GM18520 (cell line): ENCODE data around the gene SPDYC.

Source experiments
- ATAC-seq: cut with Tn5 transposase; IDR thresholded peaks from one replicate; pipeline ENCODE4 v1.9.1; 2021; ENCODE audit not compliant: unreplicated experiment

The SPDYC gene

DNA sequence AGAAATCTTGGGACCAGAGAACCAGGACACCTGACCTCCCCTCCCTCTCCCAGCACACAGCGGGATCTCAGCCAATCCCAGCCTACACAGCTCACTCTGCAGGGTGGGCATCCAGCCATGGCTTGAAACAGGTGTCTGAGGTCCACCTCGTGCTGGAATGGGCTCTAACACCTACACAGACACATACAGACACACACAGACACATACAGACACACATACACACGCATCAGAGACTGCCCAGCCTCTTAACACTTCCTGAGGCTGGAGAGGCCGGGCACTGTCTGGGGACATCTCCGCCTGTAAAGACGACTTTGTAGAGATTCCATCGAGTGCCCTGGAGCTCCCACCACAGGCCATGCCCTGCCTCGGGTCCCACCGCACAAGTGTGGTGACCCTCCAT lies 48.4 kb downstream of the SPDYC start:
- no peak for ATAC-seq

DNA sequence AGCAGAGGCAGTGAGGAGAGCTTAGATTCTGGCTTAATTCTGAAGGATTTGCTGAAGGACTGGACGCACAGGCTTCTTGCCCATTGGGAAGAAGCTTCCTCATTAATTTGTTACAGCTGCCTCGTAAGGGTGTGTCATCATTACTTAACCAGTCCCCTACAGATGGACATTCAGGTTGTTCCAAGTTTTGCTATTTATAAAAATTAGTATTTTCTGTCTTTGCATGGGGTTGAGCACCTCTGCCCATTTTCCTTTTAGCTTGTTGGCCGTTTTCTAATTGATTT lies 49.8 kb downstream of the SPDYC start:
- ATAC-seq = no peak

DNA sequence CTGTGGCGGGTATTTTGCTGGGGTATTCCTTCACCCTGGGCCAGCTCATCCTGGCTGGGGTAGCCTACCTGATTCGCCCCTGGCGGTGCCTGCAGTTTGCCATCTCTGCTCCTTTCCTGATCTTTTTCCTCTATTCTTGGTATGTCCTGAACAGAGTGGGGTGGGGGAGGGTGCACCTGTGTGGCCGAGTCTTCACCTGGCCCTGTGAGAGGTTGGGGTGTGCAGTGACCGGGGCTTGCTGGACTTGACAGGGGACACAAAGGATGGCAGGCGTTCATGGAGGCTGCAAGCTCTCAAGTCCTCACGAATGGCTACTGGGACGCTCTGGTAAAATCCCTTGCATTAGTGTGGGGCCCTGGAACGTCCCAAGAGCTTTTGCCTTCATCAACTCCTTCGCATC lies 51.0 kb downstream of the SPDYC start:
- no peak for ATAC-seq
